GM18517 (cell line): ENCODE data around the gene RAPGEF2.
"Not testable (repeated sequence)": the region's sequence is repeated elsewhere in the genome, so short reads cannot be mapped to it uniquely, and the experiment has no call there.

ENCODE experiments used
- ATAC-seq: cut with Tn5 transposase; IDR thresholded peaks from one replicate; pipeline ENCODE4 v1.9.1; 2021; ENCODE audit warnings: mild to moderate bottlenecking, moderate library complexity; ENCODE audit not compliant: unreplicated experiment

The RAPGEF2 gene

DNA sequence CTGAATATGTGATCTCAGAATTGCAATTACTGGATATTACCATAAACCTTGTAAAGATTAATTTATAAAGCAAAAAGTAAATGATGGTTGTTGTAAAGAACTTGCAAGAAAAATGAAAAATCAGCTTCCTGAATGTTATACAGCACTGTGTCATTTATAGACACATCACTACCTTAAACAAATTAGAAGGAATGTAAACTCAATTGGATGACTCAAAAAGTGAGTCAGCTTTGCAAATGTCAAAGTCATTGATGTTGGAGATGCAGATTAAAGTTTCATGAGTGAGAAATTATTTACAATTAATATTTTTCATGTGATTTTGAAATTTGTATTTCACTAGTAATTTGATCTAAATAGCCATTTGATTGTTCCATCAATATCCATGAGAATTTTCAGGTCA is 193.2 kb downstream of the RAPGEF2 start:
- ATAC-seq, result no peak

DNA sequence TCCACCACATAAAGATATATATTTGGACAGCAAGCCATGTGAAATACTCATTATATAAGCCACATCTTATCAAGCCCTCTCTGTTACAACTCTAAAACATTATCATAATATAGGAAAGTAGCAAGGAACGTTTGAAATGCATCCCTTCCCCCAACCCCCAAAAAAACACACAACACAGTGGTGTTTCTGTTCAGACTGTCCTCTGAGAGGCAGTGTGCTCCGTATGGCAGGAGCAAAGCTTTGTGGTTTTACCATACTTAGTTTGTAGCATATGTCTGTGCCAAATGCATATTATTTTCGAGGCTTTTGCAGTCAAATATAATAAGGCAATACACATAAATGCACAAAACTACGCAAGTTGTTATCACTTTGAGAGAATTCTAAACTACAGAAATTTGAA is 194.2 kb downstream of the RAPGEF2 start:
- no peak for ATAC-seq

DNA sequence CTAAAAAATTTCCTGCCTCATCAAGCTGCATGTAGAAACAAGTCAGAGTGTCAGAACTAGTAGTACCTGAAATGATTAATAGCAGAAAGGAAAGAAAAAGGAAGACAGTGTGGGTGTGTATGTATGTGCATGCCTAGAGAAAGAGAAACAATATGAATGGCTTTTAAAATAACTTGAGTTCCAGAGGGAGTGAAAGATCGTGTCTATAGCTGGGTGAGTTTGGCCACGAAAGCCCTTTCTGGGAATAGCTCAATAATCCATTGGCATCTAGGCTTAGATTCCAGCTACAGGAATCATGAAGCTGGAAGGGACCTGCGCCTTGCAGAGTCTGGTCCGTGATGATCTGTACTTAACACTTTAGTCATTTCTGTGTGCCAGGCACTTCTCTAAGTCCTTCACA is 195.6 kb downstream of the RAPGEF2 start:
- ATAC-seq, result peak; percentile 87

DNA sequence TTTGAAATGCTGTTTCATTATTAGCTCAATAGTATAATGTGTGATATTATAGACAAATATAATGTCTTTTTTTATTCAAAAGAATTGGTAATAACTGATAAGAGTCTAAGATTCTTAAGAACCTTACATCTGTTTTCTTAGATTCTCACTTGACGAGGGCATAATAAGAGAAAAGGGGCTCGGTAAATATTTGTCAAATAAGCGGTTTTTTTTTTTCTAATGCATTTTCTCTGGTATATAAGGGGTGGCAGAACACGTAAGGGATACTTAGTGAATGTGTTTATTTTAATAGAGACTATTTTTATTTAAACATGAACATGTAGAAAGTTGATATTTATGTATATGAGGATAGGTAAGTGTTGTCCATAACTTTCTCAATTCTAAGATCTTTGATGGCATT is 200.6 kb downstream of the RAPGEF2 start:
- no peak for ATAC-seq

DNA sequence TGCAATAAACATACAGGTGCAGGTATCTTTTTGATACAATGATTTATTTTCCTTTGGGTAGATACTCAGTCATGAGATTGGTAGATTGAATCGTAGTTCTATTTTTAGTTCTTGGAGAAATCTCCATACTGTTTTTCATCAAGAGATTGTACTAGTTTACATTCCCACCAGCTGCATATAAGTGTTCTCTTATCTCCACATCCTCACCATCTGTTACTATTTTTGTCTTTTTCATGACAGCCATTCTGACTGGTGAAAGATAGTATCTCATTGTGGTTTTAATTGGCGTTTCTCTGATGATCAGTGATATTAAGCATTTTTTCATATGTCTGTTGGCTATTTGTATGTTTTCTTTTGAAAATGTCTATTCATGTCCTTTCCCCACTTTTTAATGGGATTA is 202.2 kb downstream of the RAPGEF2 start:
- no peak for ATAC-seq

DNA sequence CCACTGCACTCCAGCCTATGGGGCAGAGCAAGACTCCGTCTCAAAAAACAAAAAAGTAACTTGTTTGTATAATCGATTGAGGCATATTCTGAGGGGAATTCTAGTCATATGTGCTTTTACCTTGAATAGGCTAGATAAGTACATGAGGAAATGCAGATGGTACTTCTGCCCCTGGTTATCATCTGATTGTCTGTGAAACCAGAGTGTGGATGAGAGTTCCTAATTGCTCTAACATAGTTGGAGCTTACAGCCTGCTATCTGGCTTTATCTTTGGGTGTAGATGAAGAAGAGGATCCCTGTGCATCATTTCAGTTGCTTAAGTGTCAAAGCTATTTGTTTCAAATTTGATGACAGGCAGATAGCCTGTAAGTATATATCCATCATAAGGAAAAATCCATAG is 205.1 kb downstream of the RAPGEF2 start:
- no peak for ATAC-seq

DNA sequence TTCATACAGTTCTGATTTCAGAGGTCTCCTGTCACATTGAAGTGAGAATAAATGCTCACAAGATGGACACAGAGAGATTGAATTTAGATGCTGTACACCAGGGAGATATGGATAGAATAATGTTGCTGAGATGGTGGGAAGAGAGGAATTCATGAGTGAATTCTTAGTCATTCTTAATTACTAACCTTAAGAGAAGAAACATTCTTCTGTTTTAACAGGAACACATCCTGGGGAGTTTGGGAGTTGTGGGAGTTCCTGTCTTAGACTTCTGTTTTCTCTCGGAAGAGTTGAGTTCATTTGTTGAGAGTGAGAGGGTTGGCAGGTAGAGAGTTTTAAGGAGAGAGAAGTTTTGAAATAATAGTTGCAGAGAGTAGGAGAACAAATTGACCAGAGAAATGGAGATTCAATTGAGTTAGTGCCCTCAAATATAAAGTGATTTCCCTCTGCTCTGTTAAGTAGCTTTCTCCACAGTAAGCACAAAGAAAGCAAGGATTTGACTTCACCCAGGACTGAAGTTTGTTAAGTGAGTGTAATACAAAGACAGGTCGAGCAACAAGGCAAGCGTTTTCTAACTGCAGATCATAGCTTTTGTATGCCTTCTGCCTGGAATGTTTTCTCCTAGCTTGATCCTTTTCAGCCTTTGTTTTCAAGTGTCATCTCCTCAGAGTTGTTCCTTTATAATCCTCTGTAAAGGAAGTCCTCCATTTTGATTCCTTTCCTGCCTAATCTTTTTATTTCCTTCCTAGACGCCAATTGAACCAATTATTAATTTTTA is 205.9 kb downstream of the RAPGEF2 start:
- ATAC-seq, result no peak

DNA sequence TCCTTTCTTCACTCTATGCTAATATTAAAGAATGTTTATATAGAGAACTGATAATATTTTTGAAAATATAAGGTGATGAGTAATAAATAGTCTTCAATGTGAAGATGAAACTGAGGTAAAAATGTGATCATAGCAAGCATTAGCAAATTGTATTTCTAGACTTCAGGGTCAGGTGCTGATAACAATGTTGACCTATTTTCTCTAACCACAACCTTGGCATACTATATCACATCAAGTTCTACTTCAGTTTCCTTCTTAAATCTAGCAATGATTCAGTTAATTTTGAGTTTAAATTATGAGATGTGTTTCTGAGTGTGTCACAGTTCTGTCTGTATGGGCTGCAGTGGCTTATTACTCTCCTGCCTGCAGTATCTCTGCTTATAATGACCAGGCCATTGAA is 209.4 kb downstream of the RAPGEF2 start:
- ATAC-seq, result no peak

DNA sequence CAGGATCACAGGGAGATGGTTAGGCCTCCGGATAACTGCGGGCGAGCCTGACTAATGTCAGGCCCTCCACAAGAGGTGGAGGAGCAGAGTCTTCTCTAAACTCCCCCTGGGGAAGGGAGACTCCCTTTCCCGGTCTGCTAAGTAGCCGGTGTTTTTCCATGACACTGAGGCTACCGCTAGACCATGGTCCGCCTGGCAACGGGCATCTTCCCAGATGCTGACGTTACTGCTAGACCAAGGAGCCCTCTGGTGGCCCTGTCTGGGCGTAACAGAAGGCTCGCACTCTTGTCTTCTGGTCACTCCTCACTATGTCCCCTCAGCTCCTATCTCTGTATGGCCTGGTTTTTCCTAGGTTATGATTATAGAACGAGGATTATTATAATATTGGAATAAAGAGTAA is 213.0 kb downstream of the RAPGEF2 start:
- not testable (repeated sequence) for ATAC-seq

DNA sequence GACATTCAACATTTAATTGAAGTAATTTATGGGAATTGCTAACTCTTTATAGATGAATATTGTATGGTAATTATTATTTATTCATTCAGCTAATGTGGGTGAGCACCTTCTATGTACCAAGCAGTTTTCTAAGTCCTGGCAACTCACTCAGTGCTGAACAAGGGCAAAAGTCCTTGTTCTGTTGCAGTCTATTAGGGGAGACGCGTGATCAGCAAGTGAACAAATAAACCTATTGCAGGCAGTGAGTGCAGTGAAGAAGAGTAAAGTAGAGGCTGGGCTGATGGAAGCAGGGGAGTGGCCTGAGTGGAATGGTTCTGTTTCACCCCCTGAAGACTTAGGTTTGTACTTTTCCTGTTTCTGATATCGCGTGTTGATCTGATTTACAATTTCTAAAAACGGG is 214.3 kb downstream of the RAPGEF2 start:
- ATAC-seq, result no peak

DNA sequence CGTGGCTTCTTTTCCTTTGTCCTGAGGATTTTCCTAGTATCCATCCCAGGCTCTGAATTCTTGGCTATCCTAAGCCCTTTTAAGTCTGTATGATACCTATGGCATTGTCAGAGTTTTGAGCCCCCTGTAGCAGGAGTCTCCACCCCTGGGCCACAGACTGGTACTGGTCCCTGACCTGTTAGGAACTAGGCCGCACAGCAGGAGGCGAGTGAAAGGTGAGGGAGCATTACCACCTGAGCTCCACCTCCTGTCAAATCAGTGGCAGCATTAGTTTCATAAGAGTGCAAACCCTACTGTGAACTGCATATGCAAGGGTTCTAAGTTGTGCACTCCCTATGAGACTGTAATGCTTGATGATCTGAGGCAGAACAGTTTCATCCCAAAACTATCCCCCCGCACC is 216.1 kb downstream of the RAPGEF2 start:
- no peak for ATAC-seq

DNA sequence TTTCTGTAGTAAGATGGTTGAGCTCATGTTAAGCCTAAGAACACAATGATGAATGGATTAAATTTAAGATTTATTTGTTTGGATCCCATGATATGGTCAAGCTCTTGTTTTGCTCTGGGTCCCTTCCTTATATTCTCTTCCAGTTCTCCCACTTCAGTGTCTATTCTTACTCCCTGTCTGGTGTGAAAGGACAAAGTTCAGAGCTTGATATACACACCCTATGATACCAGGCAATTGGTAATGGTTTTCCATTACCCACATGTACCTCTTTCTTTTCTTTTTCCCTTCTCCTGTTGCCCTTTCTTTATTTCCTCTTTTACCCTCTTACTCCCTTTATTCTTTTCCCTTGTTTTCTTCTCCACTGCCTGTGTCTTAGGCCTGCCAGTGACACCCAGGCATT is 223.6 kb downstream of the RAPGEF2 start:
- no peak for ATAC-seq

DNA sequence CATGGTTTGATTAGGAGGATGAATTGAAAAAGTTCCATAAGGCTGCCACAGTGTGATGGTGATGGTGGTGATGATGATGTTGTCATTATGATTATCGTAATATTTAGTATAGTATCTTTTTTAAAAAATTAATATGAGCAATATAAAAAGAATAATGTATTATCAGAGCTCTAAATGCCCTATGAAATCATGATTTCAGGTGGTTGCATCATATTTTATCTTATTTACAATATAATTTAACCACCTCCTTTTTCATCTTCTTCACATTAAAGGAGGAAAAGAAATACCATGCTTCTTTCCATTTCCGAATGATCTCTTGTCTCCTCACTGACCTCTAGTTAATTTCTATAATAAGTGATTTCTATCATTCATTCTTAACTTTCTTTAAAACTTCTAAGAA is 225.9 kb downstream of the RAPGEF2 start:
- ATAC-seq, result no peak

DNA sequence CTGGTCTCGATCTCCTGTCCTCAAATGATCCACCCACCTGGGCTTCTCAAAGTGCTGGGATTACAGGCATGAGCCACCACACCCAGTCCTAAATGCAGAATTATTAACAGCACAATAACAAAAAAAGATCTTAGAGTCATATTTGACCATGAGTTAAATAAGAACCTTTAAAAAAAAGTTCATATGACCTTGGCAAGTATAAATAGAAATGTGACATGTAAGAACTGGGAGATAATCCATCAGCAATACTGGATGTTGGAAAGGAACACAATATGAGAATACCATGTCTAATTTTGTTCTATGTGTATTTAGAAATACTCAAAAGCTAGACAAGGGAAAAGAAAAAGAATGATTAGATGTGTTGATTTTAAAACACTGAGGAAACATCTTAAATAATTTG is 231.6 kb downstream of the RAPGEF2 start:
- no peak for ATAC-seq

DNA sequence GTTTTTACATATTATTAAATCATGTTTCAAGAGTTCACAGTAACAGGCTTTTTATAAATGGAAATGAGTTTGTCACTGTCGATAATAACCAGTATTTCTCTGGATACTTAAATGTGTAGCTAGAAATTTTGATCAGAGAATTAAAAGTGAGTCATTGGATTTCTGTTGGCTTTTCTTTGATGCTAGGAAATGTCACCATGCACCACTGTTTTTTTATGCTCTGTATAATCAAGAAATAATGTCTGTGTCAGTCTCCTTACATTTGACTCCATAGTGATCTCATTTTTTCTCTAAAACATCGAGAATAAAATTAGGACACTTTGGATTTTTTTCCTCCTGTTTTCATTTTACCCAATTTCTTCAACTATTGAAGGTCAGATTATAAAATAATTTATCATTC is 234.2 kb downstream of the RAPGEF2 start:
- ATAC-seq, result no peak

DNA sequence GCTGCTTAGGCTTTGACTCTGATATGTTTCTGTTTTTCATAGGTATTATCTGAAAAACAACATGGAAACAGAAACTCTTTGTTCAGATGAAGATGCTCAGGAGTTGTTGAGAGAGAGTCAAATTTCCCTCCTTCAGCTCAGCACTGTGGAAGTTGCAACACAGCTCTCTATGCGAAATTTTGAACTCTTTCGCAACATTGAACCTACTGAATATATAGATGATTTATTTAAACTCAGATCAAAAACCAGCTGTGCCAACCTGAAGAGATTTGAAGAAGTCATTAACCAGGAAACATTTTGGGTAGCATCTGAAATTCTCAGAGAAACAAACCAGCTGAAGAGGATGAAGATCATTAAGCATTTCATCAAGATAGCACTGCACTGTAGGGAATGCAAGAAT is 238.6 kb downstream of the RAPGEF2 start:
- ATAC-seq, result no peak

DNA sequence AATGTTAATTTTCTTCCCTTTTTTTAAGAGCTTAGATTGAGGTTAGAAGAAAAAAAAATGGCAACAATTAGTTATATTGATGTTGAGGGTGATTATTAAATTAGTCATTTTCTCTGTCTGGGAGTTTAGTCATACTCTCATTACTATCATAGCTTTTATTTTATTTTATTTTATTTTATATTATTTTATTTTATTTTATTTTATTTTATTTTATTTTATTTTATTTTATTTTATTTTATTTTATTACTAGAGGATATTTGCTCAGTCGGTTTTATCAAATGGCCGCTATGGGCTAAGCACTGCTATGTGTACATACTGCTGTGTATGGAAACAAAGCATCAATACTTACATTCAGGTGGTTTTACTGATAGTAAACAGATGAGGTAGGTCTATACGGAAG is 239.5 kb downstream of the RAPGEF2 start:
- no peak for ATAC-seq

DNA sequence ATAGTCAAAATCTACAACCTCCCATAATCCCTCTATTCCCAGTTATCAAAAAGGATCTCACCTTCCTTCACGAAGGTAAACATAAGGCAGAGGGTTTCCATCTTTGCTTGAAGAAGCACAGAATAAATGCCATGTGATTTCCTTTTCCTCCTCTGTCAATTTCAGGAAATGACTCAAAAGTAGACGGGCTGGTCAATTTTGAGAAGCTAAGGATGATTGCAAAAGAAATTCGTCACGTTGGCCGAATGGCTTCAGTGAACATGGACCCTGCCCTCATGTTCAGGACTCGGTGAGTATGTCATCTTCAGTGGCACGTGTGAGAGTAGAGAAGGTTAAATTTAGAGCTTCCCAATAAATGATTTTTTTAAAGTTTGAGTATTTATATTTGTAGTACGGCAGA is 240.2 kb downstream of the RAPGEF2 start:
- no peak for ATAC-seq

DNA sequence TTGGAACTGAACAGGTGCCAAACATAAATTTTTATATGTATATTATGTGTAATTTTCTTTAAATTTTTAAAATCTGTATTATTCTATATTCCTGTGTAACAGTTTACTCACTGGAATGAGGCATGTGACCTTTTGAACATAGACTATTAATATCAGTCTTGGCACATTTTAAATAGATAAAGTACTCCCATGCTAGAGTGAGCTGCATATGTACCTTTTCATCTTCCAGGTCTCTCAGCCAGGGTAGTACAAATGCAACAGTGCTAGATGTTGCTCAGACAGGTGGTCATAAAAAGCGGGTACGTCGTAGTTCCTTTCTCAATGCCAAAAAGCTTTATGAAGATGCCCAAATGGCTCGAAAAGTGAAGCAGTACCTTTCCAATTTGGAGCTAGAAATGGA is 242.0 kb downstream of the RAPGEF2 start:
- ATAC-seq, result no peak

DNA sequence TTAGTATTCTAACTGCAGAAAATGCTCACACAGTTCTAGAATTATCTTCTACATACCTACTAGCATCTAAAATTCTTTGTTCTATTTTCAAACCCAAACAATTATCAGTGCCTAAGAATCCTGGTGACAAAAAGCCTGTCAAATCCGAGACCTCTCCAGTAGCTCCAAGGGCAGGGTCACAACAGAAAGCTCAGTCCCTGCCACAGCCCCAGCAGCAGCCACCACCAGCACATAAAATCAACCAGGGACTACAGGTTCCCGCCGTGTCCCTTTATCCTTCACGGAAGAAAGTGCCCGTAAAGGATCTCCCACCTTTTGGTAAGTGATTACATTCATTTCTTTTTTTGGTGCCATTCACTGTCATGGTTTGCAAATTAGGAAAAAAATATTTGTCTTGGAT is 243.8 kb downstream of the RAPGEF2 start:
- no peak for ATAC-seq

DNA sequence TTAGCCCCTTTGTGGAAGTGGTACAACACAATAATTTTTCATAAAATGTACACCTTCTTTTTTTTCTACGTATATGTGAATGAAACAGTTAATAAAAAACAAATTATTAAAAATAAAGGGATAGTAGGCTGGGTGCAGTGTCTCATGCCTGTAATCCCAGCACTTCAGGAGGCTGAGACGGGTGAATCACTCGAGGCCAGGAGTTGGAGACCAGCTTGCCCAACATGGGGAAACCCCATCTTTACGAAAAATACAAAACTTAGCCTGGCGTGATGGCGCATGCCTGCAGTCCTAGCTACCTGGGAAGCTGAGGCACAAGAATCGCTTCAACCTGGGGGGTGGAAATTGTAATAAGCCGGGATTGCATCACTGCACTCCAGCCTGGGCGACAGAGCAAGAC is 244.9 kb downstream of the RAPGEF2 start:
- no peak for ATAC-seq

DNA sequence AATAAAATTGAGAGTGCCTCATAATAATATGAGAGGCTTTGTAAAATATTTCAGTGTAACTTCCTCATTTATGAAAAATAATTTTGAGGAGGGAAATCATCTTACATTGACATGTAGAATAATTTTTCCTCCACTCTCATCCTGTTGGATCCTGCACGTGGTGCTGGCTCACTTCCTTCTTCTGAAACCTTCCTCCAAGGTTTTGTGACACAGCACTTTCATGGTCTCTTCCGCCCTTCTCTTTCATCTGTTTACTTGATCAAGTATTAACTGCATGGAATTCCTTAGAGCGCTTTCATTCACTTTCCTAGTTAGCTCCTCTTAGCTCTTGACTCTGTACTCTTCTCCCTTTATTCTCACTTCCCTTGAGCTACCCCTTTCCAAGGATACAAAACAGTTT is 246.5 kb downstream of the RAPGEF2 start:
- no peak for ATAC-seq

DNA sequence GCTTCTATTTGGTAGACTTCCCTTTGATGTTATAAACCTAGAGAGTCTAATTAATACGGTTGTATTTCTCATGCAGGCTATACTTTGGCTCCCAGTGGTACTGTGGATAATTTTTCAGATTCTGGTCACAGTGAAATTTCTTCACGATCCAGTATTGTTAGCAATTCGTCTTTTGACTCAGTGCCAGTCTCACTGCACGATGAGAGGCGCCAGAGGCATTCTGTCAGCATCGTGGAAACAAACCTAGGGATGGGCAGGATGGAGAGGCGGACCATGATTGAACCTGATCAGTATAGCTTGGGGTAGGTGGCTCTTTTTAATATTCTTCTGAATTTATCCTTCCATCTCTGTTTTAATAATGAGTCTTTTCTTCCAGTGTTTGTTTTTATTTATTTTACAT is 249.7 kb downstream of the RAPGEF2 start:
- no peak for ATAC-seq
